PC-9 (cell line): Measurements from ENCODE around the gene HK3.

Experiments
- CTCF ChIP-seq: fragments of 200-600 bp; sonication (generic); conservative IDR thresholded peaks from 2 replicates; pipeline ENCODE4 v1.6.1; 2017; ENCODE audit warnings: mixed run types, antibody characterized with exemption, mild to moderate bottlenecking, moderate library complexity
- EZH2 ChIP-seq: fragments of 200-600 bp; sonication (generic); IDR thresholded peaks from 2 replicates; pipeline ENCODE4 v1.8.0; 2017; ENCODE audit warnings: antibody characterized with exemption, low read depth

- TF ChIP-seq CTCF (no peak), EZH2 (no peak)
Observed at GRCh38 chr5:176922817-176923216, 23.7 kb upstream of the HK3 start.
